ENCODE results near the gene ATP2B3. TPM values are rescaled to one million over a fixed set of nuclear protein-coding genes. Genes with fewer than 3 reads are reported as not detected.
A peak's percentile ranks its signal among the peaks of the same experiment; 100 is the strongest.

The ATP2B3 gene
- total RNA-seq, 2 donors from 2014 or later: 0.85 TPM; not detected in 1

DNA sequence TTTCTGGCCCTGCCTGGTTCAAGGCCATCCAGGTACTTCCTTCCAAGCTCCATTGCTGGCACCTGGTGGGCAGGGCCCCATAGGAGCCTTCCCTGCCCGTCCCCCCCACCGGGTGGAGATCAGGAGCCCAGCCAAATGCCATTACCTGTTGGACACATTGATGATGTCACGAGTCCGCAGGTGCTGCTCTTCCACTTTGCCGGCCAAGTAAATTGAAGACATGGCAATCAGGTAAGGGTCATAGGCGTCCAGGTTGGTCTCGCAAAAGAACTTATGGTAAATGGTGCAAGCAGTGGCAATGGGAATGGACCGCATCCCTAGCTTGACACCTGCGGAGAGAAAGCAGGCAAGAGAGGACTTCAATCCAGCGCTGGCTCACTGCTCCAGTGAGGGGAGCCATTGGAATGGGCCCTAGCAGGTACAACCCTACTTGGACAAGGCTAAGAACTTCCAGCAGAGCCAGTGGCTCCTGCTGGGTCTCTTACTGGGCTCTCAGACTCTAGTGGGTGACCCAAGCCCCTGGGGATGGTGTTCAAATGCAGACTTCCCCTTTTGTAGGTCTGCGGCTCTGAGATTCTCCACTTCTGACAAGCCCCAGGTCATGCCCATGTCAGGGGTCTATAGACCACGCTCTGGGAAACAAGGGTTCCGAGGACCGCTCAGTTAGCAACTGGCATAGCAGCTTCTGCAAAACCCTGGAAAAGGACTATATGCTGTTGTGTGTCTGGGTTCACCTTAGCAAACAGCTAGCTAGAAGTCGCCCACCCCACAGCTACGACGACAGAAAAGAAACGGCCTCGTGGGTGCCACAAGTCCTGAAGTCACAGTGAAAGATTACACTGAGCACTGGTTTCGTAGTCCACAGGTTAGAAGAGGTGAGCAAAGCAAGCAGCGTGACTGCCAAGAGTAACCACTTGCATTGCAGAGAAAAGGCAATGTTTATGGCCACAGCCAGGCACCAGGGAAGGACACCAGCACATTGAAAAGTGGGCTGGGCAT, 78.7 kb downstream of the ATP2B3 start:
- H3K36me3 ChIP-seq: no peaks in the 10 kb centered on the region
- no peak for TF ChIP-seq POLR2A (IDR thresholded peaks at IDR 0.05)
- TF ChIP-seq POLR2AphosphoS5 (IDR thresholded peaks at IDR 0.05): no peak
- TF ChIP-seq, protein P1, sequence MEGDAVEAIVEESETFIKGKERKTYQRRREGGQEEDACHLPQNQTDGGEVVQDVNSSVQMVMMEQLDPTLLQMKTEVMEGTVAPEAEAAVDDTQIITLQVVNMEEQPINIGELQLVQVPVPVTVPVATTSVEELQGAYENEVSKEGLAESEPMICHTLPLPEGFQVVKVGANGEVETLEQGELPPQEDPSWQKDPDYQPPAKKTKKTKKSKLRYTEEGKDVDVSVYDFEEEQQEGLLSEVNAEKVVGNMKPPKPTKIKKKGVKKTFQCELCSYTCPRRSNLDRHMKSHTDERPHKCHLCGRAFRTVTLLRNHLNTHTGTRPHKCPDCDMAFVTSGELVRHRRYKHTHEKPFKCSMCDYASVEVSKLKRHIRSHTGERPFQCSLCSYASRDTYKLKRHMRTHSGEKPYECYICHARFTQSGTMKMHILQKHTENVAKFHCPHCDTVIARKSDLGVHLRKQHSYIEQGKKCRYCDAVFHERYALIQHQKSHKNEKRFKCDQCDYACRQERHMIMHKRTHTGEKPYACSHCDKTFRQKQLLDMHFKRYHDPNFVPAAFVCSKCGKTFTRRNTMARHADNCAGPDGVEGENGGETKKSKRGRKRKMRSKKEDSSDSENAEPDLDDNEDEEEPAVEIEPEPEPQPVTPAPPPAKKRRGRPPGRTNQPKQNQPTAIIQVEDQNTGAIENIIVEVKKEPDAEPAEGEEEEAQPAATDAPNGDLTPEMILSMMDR (IDR thresholded peaks at IDR 0.05): no peak
- H3K27me3 ChIP-seq (replicated peaks; ENCODE audit: insufficient read depth): no peaks in the 10 kb centered on the region
- no peaks in the 10 kb centered on the region for H3K9me3 ChIP-seq
- no peaks in the 10 kb centered on the region for H3K4me1 ChIP-seq (replicated peaks)
- no peak overlapping the region for H3K27ac ChIP-seq
- intact Hi-C loops (cut with DNase I): no loop called here
- no peak overlapping the region for H3K4me3 ChIP-seq
- no peak for DNase-seq (ENCODE audit: low spot score)
- 93% methylated on average over 17 of the region's 21 CpGs for WGBS

DNA sequence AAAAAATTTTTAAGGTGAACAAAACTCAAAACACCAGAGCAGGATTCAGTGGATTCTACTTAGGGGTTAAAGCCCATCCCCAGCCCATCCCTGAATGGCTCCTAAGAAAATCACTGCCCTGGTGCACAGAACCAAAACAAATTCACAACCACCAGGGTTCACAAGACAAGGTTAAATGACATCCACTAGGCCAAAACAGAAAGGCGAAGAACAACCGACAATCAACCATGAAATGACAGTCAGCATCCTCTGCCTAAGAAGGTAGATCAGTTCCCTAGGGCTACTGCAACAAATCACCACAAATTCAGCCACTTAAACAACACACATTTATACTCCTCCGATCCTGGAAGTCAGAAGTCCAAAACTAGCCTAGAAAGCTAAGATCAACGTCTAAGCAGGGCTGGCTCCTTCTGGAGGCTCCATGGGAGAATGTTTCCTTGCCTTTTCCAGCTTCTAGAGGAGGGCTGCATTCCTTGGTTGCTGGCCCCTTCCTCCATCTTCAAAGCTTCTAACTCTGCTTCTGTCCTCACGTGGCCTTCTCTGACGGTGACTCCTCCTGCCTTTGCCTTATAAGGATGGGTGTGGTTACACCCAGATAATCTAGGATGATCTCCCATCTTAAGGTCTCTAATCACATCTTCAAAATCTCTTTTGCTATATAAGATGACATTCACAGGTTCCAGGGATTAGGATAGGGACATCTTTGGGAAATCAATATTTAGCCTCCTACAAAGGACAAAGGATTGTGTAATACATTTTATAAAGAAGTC, 79.7 kb downstream of the ATP2B3 start:
- Histone ChIP-seq H3K27ac (no peak overlapping the region), H3K4me3 (no peak overlapping the region), H3K4me1 (replicated peaks) (no peaks in the 10 kb centered on the region), H3K9me3 (no peaks in the 10 kb centered on the region), H3K27me3 (replicated peaks; ENCODE audit: insufficient read depth) (no peaks in the 10 kb centered on the region), H3K36me3 (no peaks in the 10 kb centered on the region)
- no peak for TF ChIP-seq POLR2A (IDR thresholded peaks at IDR 0.05)
- TF ChIP-seq, protein P1 (IDR thresholded peaks at IDR 0.05): no peak
- TF ChIP-seq POLR2AphosphoS5 (IDR thresholded peaks at IDR 0.05): no peak
- intact Hi-C loops (cut with DNase I): no loop called here
- 82% methylated on average over 6 of the region's 6 CpGs for WGBS
- no peak for DNase-seq (ENCODE audit: low spot score)

DNA sequence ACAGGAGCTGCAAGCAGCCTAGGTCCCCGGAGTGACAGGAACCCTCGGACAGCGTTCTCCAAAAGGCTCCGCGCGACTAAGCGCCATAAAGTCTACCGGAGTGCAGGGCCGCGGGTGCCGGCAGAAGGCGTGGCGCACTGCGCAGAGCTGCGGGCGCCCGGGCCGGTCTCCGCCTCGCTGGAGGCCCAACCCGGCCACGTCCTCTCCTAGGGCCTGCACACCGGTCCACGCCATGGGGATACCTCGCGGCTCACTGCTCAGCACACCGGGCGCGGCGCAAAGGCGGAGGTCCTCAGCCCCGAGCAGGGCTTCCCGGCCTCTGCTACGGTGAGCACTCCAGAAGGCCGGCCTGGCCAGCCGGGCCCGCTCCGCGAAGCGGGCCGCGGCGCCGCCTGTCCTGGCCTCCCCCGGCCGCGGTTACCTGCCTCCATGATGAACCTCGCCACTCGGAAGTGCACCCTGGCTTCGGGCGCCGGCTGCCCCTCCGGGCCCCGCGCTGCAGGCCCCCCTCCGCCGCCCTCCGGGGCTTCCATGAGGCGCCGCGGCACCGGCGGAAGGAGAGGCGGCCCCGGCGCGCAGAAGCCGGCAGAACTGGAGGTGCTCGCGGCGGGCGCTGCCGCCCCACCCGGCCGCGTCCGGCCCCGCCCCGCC, 81.2 kb downstream of the ATP2B3 start, which contains the start of gene CCNQ:
Gene CCNQ, minus strand, starts transcription at position 599 of the 651 bp plus-strand sequence. Its CDS starts 66 bp downstream, at position 533.
- peak within 1 kb of the TSS; percentile 65 to 67 for H3K27ac ChIP-seq
- H3K27me3 ChIP-seq (replicated peaks; ENCODE audit: insufficient read depth): no peaks in the 10 kb centered on the region
- intact Hi-C loops (cut with DNase I): no loop called here
- DNase-seq (ENCODE audit: low spot score): no peak
- TF ChIP-seq POLR2AphosphoS5 (IDR thresholded peaks at IDR 0.05) (no peak), POLR2A (IDR thresholded peaks at IDR 0.05) (no peak)
- TF ChIP-seq, protein P1 (IDR thresholded peaks at IDR 0.05): no peak
- peak within 1 kb of the TSS; percentile 55 for H3K4me3 ChIP-seq
- H3K36me3 ChIP-seq: no peaks in the 10 kb centered on the region
- WGBS: under 1% methylated on average over 15 of the region's 79 CpGs
- H3K9me3 ChIP-seq: no peaks in the 10 kb centered on the region
- H3K4me1 ChIP-seq (replicated peaks): no peaks in the 10 kb centered on the region

DNA sequence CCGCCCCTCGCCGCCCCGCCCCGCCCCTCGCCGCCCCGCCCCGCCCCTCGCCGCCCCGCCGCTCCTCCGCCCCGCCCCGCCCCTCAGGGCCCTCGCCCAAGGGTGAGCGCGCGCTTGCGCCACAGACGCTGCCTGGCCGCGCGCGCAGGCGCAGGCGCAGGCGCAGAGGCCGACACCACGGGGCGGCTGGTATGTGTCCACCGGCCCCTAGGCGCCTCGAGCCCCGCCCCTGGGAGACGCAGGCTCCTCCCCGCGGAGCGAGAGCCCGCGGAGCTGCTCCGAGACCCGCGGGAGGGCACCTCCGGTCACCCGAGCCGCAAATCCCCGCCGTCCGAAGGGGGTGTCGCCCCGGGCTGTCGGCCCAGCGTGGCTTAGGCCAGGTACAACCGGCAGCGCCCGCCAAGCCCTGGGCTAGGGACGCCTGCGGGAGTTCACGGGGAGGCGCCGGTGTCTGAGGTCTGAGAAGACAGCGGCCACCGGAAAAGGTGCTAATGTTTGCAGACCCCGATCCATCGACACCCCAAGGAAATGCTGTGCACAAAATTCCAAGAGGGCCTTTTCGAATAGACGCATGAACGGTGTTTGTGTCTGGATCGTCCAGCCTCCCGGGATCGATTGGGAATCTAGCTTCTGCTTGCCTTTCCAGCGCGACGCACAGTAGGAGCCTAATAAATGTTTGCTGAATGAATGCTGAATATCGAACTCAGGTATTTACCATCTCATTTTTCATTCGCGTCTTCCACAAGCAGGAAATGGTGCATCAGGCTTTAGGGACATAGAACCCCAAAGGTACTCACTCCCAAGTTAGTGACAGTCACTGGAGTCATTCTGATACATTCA, 82.0 kb downstream of the ATP2B3 start:
- WGBS: 1% methylated on average over 37 of the region's 79 CpGs
- peak overlapping the region; percentile 65 for H3K27ac ChIP-seq
- H3K4me1 ChIP-seq (replicated peaks): no peaks in the 10 kb centered on the region
- DNase-seq (ENCODE audit: low spot score): peak; percentile 81
- TF ChIP-seq, protein P1 (IDR thresholded peaks at IDR 0.05): peak in 2 of 4 experiments; percentile 23 to 29
- TF ChIP-seq POLR2AphosphoS5 (IDR thresholded peaks at IDR 0.05) (peak; percentile 40), POLR2A (IDR thresholded peaks at IDR 0.05) (peak; percentile 15)
- intact Hi-C loops (cut with DNase I): no loop called here
- no peaks in the 10 kb centered on the region for H3K27me3 ChIP-seq (replicated peaks; ENCODE audit: insufficient read depth)
- H3K36me3 ChIP-seq: no peaks in the 10 kb centered on the region
- H3K4me3 ChIP-seq: peak overlapping the region; percentile 44 to 49
- no peaks in the 10 kb centered on the region for H3K9me3 ChIP-seq
